Colonic mucosa (tissue), 4 donors: ENCODE results near the gene RGS19. TPM values are rescaled to one million over a fixed set of nuclear protein-coding genes. Genes with fewer than 3 reads are reported as not detected.

Experiments
- DNase-seq: peaks from one replicate; pipeline ENCODE4 v3.0.0-alpha.2; 2020
- H3K27ac ChIP-seq: fragments of 200-600 bp; one replicate; pipeline ENCODE4 v1.8.0; 2021
- H3K27me3 ChIP-seq: fragments of 200-600 bp; one replicate; pipeline ENCODE4 v1.8.0; 2021
- H3K36me3 ChIP-seq: fragments of 200-600 bp; one replicate; pipeline ENCODE4 v1.8.0; 2021
- H3K4me1 ChIP-seq: fragments of 200-600 bp; one replicate; pipeline ENCODE4 v1.8.0; 2021; ENCODE audit warnings: mild to moderate bottlenecking
- H3K4me3 ChIP-seq: fragments of 200-600 bp; one replicate; pipeline ENCODE4 v1.8.0; 2021
- H3K9ac ChIP-seq, 2 donors: one replicate each; pipeline ENCODE4 v1.7.0; 2013; ENCODE audit warnings: control low read depth in 2 of 2, low read depth in 2 of 2, low read length in 2 of 2
- H3K9me3 ChIP-seq: fragments of 200-600 bp; one replicate; pipeline ENCODE4 v1.8.0; 2021
- intact Hi-C: fragments of 100-400 bp; cut with DNase I; formaldehyde crosslinking; loops from one replicate; pipeline ENCODE4 v1.14.1; 2022
- total RNA-seq, 2 donors: library from RNA; stranded (reverse); fragmentation: NEBNext Ultra II Directional in 1 of 2; extraction: Animal tissue kit (Norgen Biotek cat#: 25700) in 1 of 2; gene quantifications; one replicate each; pipeline ENCODE4 v1.2.1, GENCODE V29; 2021
- TF ChIP-seq, protein P1 (sequence below): fragments of 200-600 bp; IDR thresholded peaks from one replicate; pipeline ENCODE4 v1.8.0; 2022; ENCODE audit warnings: antibody characterized with exemption, mild to moderate bottlenecking
- donor health status: healthy.
- donor health status: DM: no; HTN: no; CAD: no.
- donor health status: DM: no; HTN: no; CAD: no.

Gene RGS19
- total RNA-seq, 2 donors from 2014 or later: 3.4 to 4.5 TPM

DNA sequence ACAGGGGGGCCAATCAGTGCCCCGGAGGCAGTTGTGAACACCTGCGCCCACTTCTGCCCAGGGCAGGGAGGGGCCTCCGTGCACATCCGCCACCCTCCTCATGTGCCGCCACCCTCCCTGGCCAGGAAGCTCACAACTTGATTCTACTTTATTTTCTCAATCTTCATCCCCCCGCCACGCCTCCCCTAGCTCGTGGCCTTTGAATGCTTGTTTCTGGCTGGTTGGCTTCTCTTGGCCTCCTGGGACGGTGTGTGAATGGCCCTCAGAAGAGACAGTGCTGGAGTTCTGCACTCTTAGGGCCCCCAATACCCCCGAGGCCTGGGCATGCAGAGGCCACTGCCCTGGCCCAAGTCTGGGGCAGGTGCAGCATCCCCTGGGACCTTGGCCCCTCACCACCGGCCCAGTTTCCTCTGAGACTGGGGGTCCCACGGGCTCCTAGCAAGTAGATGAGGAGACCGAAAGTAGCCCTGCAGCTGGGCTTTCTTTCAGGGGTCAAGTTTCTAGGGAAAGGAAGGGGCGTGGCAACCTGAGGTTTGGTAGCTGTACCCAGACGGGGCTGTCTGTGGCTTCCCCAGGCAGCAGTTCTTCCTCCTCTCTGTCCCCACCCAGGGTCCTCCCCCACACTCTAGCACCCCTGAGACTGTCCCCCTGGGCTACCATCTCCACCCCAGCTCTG lies 1.3 kb downstream of the RGS19 start:
- intact Hi-C loops: no loop called here
- Histone ChIP-seq H3K27me3 (no peaks in the 10 kb centered on the region), H3K9me3 (no peaks in the 10 kb centered on the region), H3K4me1 (no peaks in the 10 kb centered on the region), H3K36me3 (no peaks in the 10 kb centered on the region), H3K9ac (peak overlapping the region; percentile 66 to 81), H3K4me3 (peak overlapping the region; percentile 59), H3K27ac (peak overlapping the region; percentile 78)
- peak; percentile 46 for DNase-seq
- TF ChIP-seq, protein P1, sequence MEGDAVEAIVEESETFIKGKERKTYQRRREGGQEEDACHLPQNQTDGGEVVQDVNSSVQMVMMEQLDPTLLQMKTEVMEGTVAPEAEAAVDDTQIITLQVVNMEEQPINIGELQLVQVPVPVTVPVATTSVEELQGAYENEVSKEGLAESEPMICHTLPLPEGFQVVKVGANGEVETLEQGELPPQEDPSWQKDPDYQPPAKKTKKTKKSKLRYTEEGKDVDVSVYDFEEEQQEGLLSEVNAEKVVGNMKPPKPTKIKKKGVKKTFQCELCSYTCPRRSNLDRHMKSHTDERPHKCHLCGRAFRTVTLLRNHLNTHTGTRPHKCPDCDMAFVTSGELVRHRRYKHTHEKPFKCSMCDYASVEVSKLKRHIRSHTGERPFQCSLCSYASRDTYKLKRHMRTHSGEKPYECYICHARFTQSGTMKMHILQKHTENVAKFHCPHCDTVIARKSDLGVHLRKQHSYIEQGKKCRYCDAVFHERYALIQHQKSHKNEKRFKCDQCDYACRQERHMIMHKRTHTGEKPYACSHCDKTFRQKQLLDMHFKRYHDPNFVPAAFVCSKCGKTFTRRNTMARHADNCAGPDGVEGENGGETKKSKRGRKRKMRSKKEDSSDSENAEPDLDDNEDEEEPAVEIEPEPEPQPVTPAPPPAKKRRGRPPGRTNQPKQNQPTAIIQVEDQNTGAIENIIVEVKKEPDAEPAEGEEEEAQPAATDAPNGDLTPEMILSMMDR: no peak

DNA sequence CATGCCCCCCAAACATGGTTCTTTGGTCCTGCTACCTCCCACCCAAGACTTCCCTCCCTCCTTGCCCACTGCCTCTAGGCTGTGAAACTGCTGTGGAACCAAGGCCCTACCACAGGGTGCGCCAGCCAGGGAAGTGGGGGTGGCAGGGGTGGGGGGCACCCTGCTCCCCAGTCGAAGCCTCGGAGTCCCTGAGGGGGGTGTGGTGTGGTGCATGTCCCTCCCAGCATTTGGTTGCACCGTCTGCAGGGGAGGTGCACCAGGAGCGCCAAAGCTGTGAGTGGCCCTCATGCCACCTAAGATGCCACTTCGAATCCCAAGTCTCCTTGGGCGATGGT lies 1.8 kb downstream of the RGS19 start:
- H3K36me3 ChIP-seq: no peaks in the 10 kb centered on the region
- peak overlapping the region in 1 of 2 donors; percentile 15 for H3K9ac ChIP-seq
- no peaks in the 10 kb centered on the region for H3K9me3 ChIP-seq
- no peaks in the 10 kb centered on the region for H3K4me1 ChIP-seq
- intact Hi-C loops: no loop called here
- peak overlapping the region; percentile 78 for H3K27ac ChIP-seq
- TF ChIP-seq, protein P1: no peak
- DNase-seq: no peak
- peak overlapping the region; percentile 59 for H3K4me3 ChIP-seq
- H3K27me3 ChIP-seq: no peaks in the 10 kb centered on the region

DNA sequence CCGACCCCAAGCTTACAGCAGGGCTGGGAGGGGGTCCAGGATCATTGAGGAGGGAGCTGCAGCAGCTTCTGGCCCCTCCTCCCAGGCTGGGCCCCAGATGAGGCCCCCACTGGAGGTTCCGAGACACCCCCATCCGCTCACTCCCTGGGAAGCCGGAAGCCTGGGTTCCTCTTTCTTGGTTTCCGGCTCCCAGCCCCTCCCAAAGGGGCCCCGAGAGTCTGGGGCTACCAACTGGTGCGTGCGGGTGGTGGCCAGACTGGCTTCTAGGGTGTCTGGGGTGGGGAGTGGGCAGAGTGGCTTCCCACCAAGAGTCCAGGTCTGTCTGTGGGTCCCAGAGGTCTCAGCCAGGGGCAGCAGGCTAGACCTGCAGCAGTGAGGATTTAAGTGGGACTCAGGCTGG lies 2.2 kb downstream of the RGS19 start:
- TF ChIP-seq, protein P1: no peak

DNA sequence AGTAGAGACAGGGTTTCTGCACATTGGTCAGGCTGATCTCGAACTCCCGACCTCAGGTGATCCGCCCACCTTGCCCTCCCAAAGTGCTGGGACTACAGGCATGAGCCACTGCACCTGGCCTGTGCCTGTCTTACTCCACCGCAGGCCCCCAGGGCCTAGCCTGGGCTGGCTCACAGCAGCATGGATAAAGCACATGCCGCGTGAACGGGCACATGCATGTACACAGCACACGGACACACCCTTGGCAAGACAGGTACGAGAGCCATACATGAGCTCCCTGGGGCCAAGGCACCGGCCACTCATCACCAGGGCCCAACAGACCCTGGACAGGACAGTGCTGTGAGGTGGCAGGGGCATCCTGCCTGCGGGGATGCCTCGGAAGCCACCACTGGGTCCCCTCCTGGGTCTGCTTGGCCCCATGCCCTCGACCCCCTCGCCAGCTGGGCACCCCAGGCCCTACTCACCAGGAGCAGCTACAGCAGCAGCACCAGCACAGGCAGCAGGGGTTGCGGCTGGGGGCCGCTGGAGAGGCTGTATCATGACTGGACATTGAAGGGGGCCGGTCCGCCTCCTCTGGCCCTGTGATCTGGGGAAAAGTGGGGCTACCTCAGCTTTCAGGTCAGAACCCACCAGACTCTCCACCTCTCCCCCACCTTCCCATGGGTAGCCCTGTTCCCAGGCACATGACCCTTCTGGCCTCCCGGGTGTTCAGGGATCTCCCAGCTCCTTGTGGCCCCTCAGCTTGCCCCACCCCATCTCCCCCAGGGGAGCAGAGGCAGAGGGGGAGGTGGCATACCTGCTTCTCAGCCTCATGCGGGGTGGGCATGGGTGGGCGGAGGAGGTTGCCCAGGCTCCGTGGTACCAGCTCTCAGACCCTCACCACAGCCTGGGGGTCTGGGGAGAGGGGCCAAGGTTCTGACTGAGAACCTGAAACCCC lies 3.0 kb downstream of the RGS19 start:
- intact Hi-C loops: no loop called here
- DNase-seq: no peak
- no peaks in the 10 kb centered on the region for H3K9me3 ChIP-seq
- H3K36me3 ChIP-seq: no peaks in the 10 kb centered on the region
- H3K9ac ChIP-seq: no peak overlapping the region
- TF ChIP-seq, protein P1: no peak
- H3K27me3 ChIP-seq: no peaks in the 10 kb centered on the region
- H3K27ac ChIP-seq: peak overlapping the region; percentile 78
- H3K4me1 ChIP-seq: no peaks in the 10 kb centered on the region
- H3K4me3 ChIP-seq: peak overlapping the region; percentile 59

More for the DNA sequence above, 2.2 kb downstream of the RGS19 start:
- peak overlapping the region in 1 of 2 donors; percentile 15 for H3K9ac ChIP-seq
- H3K4me1 ChIP-seq: no peaks in the 10 kb centered on the region
- H3K4me3 ChIP-seq: peak overlapping the region; percentile 59
- H3K9me3 ChIP-seq: no peaks in the 10 kb centered on the region
- H3K36me3 ChIP-seq: no peaks in the 10 kb centered on the region
- peak overlapping the region; percentile 78 for H3K27ac ChIP-seq
- no peaks in the 10 kb centered on the region for H3K27me3 ChIP-seq
- intact Hi-C loops: no loop called here
- peak; percentile 50 for DNase-seq

DNA sequence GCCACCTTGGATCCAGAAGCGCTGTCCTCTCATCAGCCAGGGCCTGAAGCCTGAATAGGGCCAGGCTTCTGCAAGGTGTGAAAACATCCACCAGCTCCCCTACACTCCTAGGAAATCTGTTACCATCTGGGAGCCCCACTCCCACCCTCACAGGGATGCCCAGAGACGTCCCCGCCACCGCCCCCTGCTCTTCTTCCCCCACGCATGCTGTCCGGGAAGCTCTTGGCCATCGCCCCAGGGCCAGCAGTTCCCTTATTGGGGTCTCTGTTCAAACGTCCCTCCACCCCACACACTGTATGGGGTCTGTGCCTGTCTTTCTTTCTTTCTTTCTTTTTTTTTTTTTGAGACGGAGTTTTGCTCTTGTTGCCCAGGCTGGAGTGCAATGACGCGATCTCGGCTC lies 3.8 kb downstream of the RGS19 start:
- Histone ChIP-seq H3K4me1 (no peaks in the 10 kb centered on the region), H3K36me3 (no peaks in the 10 kb centered on the region), H3K9me3 (no peaks in the 10 kb centered on the region), H3K4me3 (no peak overlapping the region), H3K27ac (no peak overlapping the region), H3K9ac (no peak overlapping the region), H3K27me3 (no peaks in the 10 kb centered on the region)
- TF ChIP-seq, protein P1: no peak
- no peak for DNase-seq
- intact Hi-C loops: no loop called here
